SH-SY5Y (cell line): ENCODE measurements around the gene DHH.

Experiments
- GATA2 ChIP-seq: IDR thresholded peaks from 2 replicates; pipeline ENCODE4 v1.6.1; 2011; ENCODE audit warnings: mild to moderate bottlenecking, low read depth, low read length
- GATA3 ChIP-seq: IDR thresholded peaks from 2 replicates; pipeline ENCODE4 v1.6.1; 2011; ENCODE audit warnings: low read depth, mild to moderate bottlenecking, low read length, moderate library complexity

DNA sequence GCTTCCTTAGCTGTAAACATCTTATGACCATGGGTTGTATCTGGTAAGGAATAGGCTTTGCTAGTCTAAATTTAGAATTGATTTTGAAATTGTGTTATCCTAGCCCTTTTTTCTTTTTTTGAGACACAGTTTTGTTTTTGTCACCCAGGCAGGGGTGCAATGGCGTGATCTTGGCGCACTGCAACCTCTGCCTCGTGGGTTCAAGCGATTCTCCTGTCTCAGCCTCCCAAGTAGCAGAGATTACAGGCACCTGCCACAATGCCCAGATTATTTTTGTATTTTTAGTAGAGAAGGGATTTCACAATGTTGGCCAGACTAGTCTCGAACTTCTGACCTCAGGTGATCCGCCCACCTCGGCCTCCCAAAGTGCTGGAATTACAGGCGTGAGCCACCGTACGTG lies 39.0 kb upstream of the DHH start:
- TF ChIP-seq GATA2 (no peak), GATA3 (no peak)
